HepG2 (cell line): Measurements from ENCODE around the gene FCRL5. TPM values are rescaled to one million over a fixed set of nuclear protein-coding genes. Genes with fewer than 3 reads are reported as not detected.
A peak's percentile ranks its signal among the peaks of the same experiment; 100 is the strongest.
"Not testable (repeated sequence)": the region's sequence is repeated elsewhere in the genome, so short reads cannot be mapped to it uniquely, and the experiment has no call there.

Experiments used
- ATAC-seq: fragments of 200-7000 bp; cut with Tn5 transposase; 3 replicates; pipeline ENCODE4 v1.9.1; 2020; ENCODE audit warnings: mild to moderate bottlenecking, moderate library complexity
- BruUV-seq: library from RNA; stranded (reverse); fragments of 400-500 nt; replicated peaks from 2 replicates; lab custom pipeline; 2021; lab: Mats Ljungman, UMichigan
- CTCF ChIA-PET: fragments of 300-600 bp; formaldehyde crosslinking; extraction: SDS; loops from one replicate; lab custom pipeline; 2021; ENCODE audit warnings: low total read pairs, inconsistent platforms, low intra/inter-chr PET ratio; lab: Yijun Ruan, JAX
- POLR2A ChIA-PET: fragments of 350-600 bp; sonication (Branson Sonifier 250); formaldehyde crosslinking; loops from one replicate; lab custom pipeline; 2020; ENCODE audit warnings: antibody characterized with exemption, inconsistent platforms; lab: Yijun Ruan, JAX
- DNase-seq: peaks from one replicate; pipeline ENCODE4 v3.0.0-alpha.2; 2015; ENCODE audit warnings: low spot score
- FAIRE-seq: peaks from 3 replicates; lab custom pipeline; 2011; peaks lifted over from hg19 to GRCh38; lab: Jason Lieb, UNC
- H2AFZ ChIP-seq: one replicate; pipeline ENCODE4 v1.6.1; 2011; ENCODE audit warnings: low read length, inconsistent platforms
- H3K27ac ChIP-seq: fragments of 300-600 bp; 3 replicates; pipeline ENCODE4 v1.8.0; 2011; ENCODE audit warnings: mixed run types, mild to moderate bottlenecking, mixed read lengths, low read length, inconsistent platforms; ENCODE audit not compliant: insufficient read depth; ENCODE audit errors: extremely low read length
- H3K27me3 ChIP-seq, 2 experiments: fragments of 200-600 bp in 1 of 2; 2 replicates in 1 of 2; 3 replicates in 1 of 2; pipeline versions ENCODE4 v1.6.0 to v1.8.0; 2011; ENCODE audit warnings: low read length in 2 of 2, mild to moderate bottlenecking in 2 of 2, moderate library complexity in 2 of 2, inconsistent platforms in 1 of 2; ENCODE audit not compliant: insufficient read depth in 2 of 2, control insufficient read depth in 1 of 2
- H3K36me3 ChIP-seq, 2 experiments: fragments of 200-600 bp in 1 of 2; replicated peaks in 1 of 2; 2 replicates in 1 of 2; 3 replicates in 1 of 2; pipeline versions ENCODE4 v1.5.1 to v1.8.0; 2011; ENCODE audit warnings: low read length in 2 of 2, inconsistent platforms in 1 of 2; ENCODE audit not compliant: insufficient read depth in 2 of 2, control insufficient read depth in 1 of 2
- H3K4me1 ChIP-seq: 2 replicates; pipeline ENCODE4 v1.5.1; 2012; ENCODE audit warnings: low read length, inconsistent platforms; ENCODE audit not compliant: insufficient read depth
- H3K4me2 ChIP-seq: 2 replicates; pipeline ENCODE4 v1.6.0; 2011; ENCODE audit warnings: low read depth, low read length, inconsistent platforms
- H3K4me3 ChIP-seq, 3 experiments: fragments of 200-600 bp in 1 of 3; sonication (generic), shearing (Covaris generic) in 1 of 3; replicated peaks in 1 of 3; 2 replicates each; pipeline ENCODE4 v1.5.1; 2011 to 2016; ENCODE audit warnings: low read length in 3 of 3, inconsistent platforms in 2 of 3, low read depth in 2 of 3, mild to moderate bottlenecking in 2 of 3, control low read depth in 1 of 3, mixed read lengths in 1 of 3; ENCODE audit not compliant: insufficient read depth in 1 of 3
- H3K79me2 ChIP-seq: one replicate; pipeline ENCODE4 v1.6.1; 2011; ENCODE audit warnings: low read length, inconsistent platforms; ENCODE audit not compliant: insufficient read depth
- H3K9ac ChIP-seq: 2 replicates; pipeline ENCODE4 v1.6.0; 2011; ENCODE audit warnings: mild to moderate bottlenecking, low read depth, low read length, inconsistent platforms; ENCODE audit not compliant: insufficient read depth
- H3K9me3 ChIP-seq: 2 replicates; pipeline ENCODE4 v1.5.1; 2012; ENCODE audit warnings: mild to moderate bottlenecking, low read length
- H4K20me1 ChIP-seq: 2 replicates; pipeline ENCODE4 v1.6.0; 2011; ENCODE audit warnings: inconsistent platforms, mild to moderate bottlenecking, low read length, moderate library complexity; ENCODE audit not compliant: insufficient read depth
- CEBPG ChIP-seq: IDR thresholded peaks from 2 replicates; pipeline ENCODE4 v1.6.1; 2016
- CHD4 ChIP-seq: fragments of 200-600 bp; sonication (generic); IDR thresholded peaks from 2 replicates; pipeline ENCODE4 v1.7.0; 2017; ENCODE audit warnings: mild to moderate bottlenecking, low read length, borderline replicate concordance
- HOXA3 ChIP-seq: sonication (generic); formaldehyde crosslinking; IDR thresholded peaks from 2 replicates; pipeline ENCODE4 v1.5.0; 2020; ENCODE audit warnings: missing genetic modification reagents
- MAFF ChIP-seq: IDR thresholded peaks from 2 replicates; pipeline ENCODE4 v1.6.1; 2011; ENCODE audit warnings: low read depth, low read length, improper control_type of control experiment
- MAFK ChIP-seq, 2 experiments: IDR thresholded peaks in 1 of 2; conservative IDR thresholded peaks in 1 of 2; 2 replicates each; pipeline ENCODE4 v1.6.1; 2011; ENCODE audit warnings: improper control_type of control experiment in 2 of 2, low read length in 2 of 2
- MED8 ChIP-seq: sonication (generic); formaldehyde crosslinking; IDR thresholded peaks from 2 replicates; pipeline ENCODE4 v1.8.1; 2023; ENCODE audit warnings: mild to moderate bottlenecking, missing genetic modification reagents; ENCODE audit not compliant: insufficient replicate concordance
- NFE2L1 ChIP-seq: sonication (generic); formaldehyde crosslinking; IDR thresholded peaks from 2 replicates; pipeline ENCODE4 v1.4.0; 2020; ENCODE audit warnings: missing genetic modification reagents, mild to moderate bottlenecking, borderline replicate concordance
- SAFB2 ChIP-seq: sonication (generic); formaldehyde crosslinking; IDR thresholded peaks from 2 replicates; pipeline ENCODE4 v1.5.1; 2020; ENCODE audit warnings: missing genetic modification reagents, low read depth, mild to moderate bottlenecking, borderline replicate concordance
- TFAP4 ChIP-seq: sonication (generic); IDR thresholded peaks from 2 replicates; pipeline ENCODE4 v1.6.1; 2016; ENCODE audit warnings: low read depth, borderline replicate concordance
- ZNF282 ChIP-seq: fragments of 450-650 bp; IDR thresholded peaks from 2 replicates; pipeline ENCODE4 v1.6.1; 2018; ENCODE audit not compliant: partially characterized antibody
- ZSCAN12 ChIP-seq: sonication (generic); formaldehyde crosslinking; IDR thresholded peaks from 2 replicates; pipeline ENCODE4 v1.9.0; 2021; ENCODE audit warnings: mild to moderate bottlenecking, missing genetic modification reagents
- WGBS: methylation state at CpG from one replicate; pipeline ENCODE4 v1.1.6; 2017; ENCODE audit warnings: low lambda C conversion rate; 5-methylcytosine and 5-hydroxymethylcytosine counted together
- in situ Hi-C: cut with HindIII; loops from 2 replicates; pipeline ENCODE4 v1.10.0; 2017; ENCODE audit warnings: low pct_unique_long_range_greater_than_20kb; ENCODE audit not compliant: extremely low pct_ligation_motif_present
- intact Hi-C: fragments of 100-400 bp; cut with micrococcal nuclease; formaldehyde crosslinking; loops from one replicate; pipeline ENCODE4 v1.10.0; 2022; ENCODE audit not compliant: unreplicated experiment
- polyA plus RNA-seq, 8 experiments: library from polyadenylated mRNA; depleted of rRNA in 3 of 8; stranded (reverse) in 7 of 8; unstranded in 1 of 8; fragments of >200 nt; fragmentation: Illumina TruSeq in 4 of 8; extraction: Trizol in 4 of 8; gene quantifications; 2 replicates each; pipeline versions ENCODE4 v1.2.1 to v1.2.3, GENCODE V29; 2011 to 2016; ENCODE audit warnings: low read depth in 4 of 8, missing spikeins in 1 of 8, mixed read lengths in 1 of 8; ENCODE audit not compliant: insufficient read depth in 1 of 8
- total RNA-seq, 5 experiments: library from RNA; depleted of rRNA; stranded (reverse); fragments of >200 nt; fragmentation: Illumina TruSeq; extraction: Trizol; gene quantifications; 2 replicates each; pipeline ENCODE4 v1.2.3, GENCODE V29; 2016; ENCODE audit warnings: low read depth in 1 of 5
- TF ChIP-seq, protein P1 (sequence below): sonication (generic); formaldehyde crosslinking; IDR thresholded peaks from 2 replicates; pipeline ENCODE4 v1.5.0; 2020; ENCODE audit warnings: missing genetic modification reagents
- TF ChIP-seq, protein P2 (sequence below): sonication (generic); formaldehyde crosslinking; IDR thresholded peaks from 2 replicates; pipeline ENCODE4 v1.8.0; 2022; ENCODE audit warnings: missing genetic modification reagents, mild to moderate bottlenecking, moderate library complexity, borderline replicate concordance
- TF ChIP-seq, protein P3 (sequence below): IDR thresholded peaks from 2 replicates; pipeline ENCODE4 v1.6.1; 2016; ENCODE audit warnings: low read depth, borderline replicate concordance

FCRL5 gene
- total and polyA plus RNA-seq, 2 of the 13 experiments (the other 11 are each of a cell fraction or from before 2014, with no cell fraction given) = not detected

- WGBS = 0% methylated on average over 1 of the region's 1 CpG
- ATAC-seq, intact Hi-C loops, DNase-seq, H3K9ac ChIP-seq, H3K27ac ChIP-seq, H2AFZ ChIP-seq, FAIRE-seq, H3K9me3 ChIP-seq, H3K27me3 ChIP-seq, H3K4me3 ChIP-seq, in situ Hi-C loops, BruUV-seq, H4K20me1 ChIP-seq, POLR2A ChIA-PET, CTCF ChIA-PET, H3K4me2 ChIP-seq, H3K4me1 ChIP-seq, H3K79me2 ChIP-seq, H3K36me3 ChIP-seq: not testable (repeated sequence)
- TF ChIP-seq MAFK (conservative IDR thresholded peaks at IDR 0.05 in 1 of 2, IDR thresholded peaks at IDR 0.05 in 1 of 2; ENCODE audit: low read length in 2 of 2) = peak in 1 of 2 experiments; percentile 62; a peak in 2 of 4 replicates
- peak; percentile 16; the same call in 1 of the 2 replicates for TF ChIP-seq MAFF
Measured at GRCh38 chr1:157548081-157548480, 4.2 kb downstream of the FCRL5 start.

DNA sequence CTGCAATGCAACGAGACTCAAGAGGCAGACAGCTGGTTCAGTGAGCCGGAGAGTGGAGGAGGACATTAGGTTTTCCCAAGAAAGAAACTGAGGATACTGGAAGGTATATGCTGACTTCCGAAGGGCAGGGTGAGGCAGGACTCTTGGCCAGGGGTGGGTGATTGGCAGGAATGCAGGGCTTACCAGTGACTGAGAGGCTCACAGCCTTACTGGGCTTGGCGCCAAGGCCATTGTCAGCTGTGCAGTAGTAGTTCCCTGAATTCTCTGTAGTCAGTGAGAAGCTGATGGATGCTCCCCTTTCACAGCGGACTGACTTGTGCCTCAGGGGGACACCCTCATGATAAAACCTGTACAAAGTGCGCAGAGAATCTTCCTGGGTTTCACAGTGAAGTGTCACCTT, 9.6 kb downstream of the FCRL5 start:
- H3K9ac ChIP-seq = no peak overlapping the region
- H2AFZ ChIP-seq = no peak overlapping the region
- no peak overlapping the region for H3K27ac ChIP-seq
- H3K4me3 ChIP-seq = no peak overlapping the region
- DNase-seq (no peak), FAIRE-seq (no peak), ATAC-seq (no peak)
- H3K79me2 ChIP-seq = no peaks in the 10 kb centered on the region
- H3K4me2 ChIP-seq = no peak overlapping the region
- H3K27me3 ChIP-seq = no peaks in the 10 kb centered on the region; a peak in 1 of 5 replicates
- ChIA-PET CTCF (no interaction called here), POLR2A (no interaction called here)
- BruUV-seq = no TSS peak
- H4K20me1 ChIP-seq = no peaks in the 10 kb centered on the region
- H3K4me1 ChIP-seq = no peaks in the 10 kb centered on the region
- in situ Hi-C loops = no loop called here
- H3K9me3 ChIP-seq = no peaks in the 10 kb centered on the region
- no peaks in the 10 kb centered on the region for H3K36me3 ChIP-seq
- WGBS = 3% methylated on average over 6 of the region's 6 CpGs
- intact Hi-C loops = no loop called here
- TF ChIP-seq ZNF282 (no peak), NFE2L1 (no peak), CHD4 (no peak), CEBPG (CRISPR knock-in tag) (no peak), ZSCAN12 (CRISPR knock-in tag) (no peak), TFAP4 (no peak), HOXA3 (no peak), SAFB2 (CRISPR knock-in tag) (no peak), MED8 (CRISPR knock-in tag) (no peak)
- TF ChIP-seq, protein P1, sequence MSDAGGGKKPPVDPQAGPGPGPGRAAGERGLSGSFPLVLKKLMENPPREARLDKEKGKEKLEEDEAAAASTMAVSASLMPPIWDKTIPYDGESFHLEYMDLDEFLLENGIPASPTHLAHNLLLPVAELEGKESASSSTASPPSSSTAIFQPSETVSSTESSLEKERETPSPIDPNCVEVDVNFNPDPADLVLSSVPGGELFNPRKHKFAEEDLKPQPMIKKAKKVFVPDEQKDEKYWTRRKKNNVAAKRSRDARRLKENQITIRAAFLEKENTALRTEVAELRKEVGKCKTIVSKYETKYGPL = no peak
- TF ChIP-seq, protein P2, sequence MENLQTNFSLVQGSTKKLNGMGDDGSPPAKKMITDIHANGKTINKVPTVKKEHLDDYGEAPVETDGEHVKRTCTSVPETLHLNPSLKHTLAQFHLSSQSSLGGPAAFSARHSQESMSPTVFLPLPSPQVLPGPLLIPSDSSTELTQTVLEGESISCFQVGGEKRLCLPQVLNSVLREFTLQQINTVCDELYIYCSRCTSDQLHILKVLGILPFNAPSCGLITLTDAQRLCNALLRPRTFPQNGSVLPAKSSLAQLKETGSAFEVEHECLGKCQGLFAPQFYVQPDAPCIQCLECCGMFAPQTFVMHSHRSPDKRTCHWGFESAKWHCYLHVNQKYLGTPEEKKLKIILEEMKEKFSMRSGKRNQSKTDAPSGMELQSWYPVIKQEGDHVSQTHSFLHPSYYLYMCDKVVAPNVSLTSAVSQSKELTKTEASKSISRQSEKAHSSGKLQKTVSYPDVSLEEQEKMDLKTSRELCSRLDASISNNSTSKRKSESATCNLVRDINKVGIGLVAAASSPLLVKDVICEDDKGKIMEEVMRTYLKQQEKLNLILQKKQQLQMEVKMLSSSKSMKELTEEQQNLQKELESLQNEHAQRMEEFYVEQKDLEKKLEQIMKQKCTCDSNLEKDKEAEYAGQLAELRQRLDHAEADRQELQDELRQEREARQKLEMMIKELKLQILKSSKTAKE (CRISPR knock-in tag) = no peak
- TF ChIP-seq, protein P3, sequence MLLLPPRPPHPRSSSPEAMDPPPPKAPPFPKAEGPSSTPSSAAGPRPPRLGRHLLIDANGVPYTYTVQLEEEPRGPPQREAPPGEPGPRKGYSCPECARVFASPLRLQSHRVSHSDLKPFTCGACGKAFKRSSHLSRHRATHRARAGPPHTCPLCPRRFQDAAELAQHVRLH (CRISPR knock-in tag) = no peak
